Measurements from ENCODE around the gene NPTX1. TPM values are rescaled to one million over a fixed set of nuclear protein-coding genes. Genes with fewer than 3 reads are reported as not detected.

The NPTX1 gene
- total RNA-seq, 2 experiments from 2014 or later: 1.2 to 1.4 TPM

GRCh38 chr17:80452173-80452915 is 24.1 kb downstream of the NPTX1 start:
- CTCF ChIA-PET: no interaction called here
- Mint-ChIP-seq H3K4me3 (no peak overlapping the region), H3K36me3 (peaks cover 3% of the 10 kb centered on the region), H3K4me1 (ENCODE audit: low read depth) (peaks cover 16% of the 10 kb centered on the region), H3K27me3 (peaks cover 3% of the 10 kb centered on the region), H3K27ac (no peak overlapping the region), H3K9me3 (no peaks in the 10 kb centered on the region)
- no peak for DNase-seq
- intact Hi-C loops (cut with micrococcal nuclease): loop anchor here (10.0 kb wide), 1 partner anchor 442 kb away; no protein-coding TSS in a partner anchor
- POLR2A ChIA-PET: interaction anchor here (0.6 kb wide), 1 partner anchor 446 kb away, joined by 3 read pairs; no protein-coding TSS in a partner anchor

DNA sequence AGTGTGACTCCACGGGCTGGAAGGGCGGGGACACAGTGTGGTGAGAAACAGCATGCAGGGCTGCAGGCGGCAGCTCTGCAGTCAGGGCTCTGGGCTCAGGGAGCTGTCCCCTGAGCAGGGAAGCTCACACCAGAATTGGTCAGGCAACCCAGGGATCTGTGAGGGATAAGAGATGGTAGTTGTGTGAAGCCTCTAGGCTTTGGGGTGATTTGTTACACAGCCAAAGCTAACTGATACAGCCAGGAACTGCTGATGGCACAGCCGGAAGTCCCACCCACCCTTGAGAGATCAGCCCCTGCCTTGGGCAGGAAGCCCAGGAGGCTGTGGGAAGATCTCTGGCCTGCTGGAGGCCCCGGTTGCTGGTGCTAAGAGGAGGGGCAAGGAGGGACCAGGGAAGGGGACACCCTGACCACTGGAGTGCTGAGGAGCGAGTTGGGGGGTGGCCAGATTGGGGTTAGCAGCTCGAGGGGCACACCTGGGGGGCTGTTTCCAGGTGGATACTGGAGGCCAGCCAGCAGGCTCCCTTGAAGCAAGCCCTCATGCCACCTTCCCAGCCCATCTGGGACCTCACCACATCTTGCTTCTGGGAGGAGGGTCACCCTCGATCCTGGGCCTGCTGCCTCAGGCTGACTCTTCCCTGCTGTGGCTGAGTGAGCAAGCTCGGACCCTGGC is 25.2 kb downstream of the NPTX1 start:
- Mint-ChIP-seq H3K36me3 (peaks cover 3% of the 10 kb centered on the region), H3K4me1 (ENCODE audit: low read depth) (peaks cover 16% of the 10 kb centered on the region), H3K9me3 (no peaks in the 10 kb centered on the region), H3K4me3 (no peak overlapping the region), H3K27ac (no peak overlapping the region), H3K27me3 (no peaks in the 10 kb centered on the region)
- ChIA-PET POLR2A (interaction anchor here (0.6 kb wide), 1 partner anchor 447 kb away, joined by 3 read pairs; no protein-coding TSS in a partner anchor), CTCF (no interaction called here)
- no peak for DNase-seq
- intact Hi-C loops (cut with micrococcal nuclease): loop anchor here (10.0 kb wide), 1 partner anchor 444 kb away; no protein-coding TSS in a partner anchor

- Mint-ChIP-seq H3K36me3 (peaks cover 3% of the 10 kb centered on the region), H3K9me3 (no peaks in the 10 kb centered on the region), H3K27ac (no peak overlapping the region), H3K27me3 (no peaks in the 10 kb centered on the region), H3K4me3 (no peak overlapping the region), H3K4me1 (ENCODE audit: low read depth) (peaks cover 11% of the 10 kb centered on the region)
- no peak for DNase-seq
- POLR2A ChIA-PET: no interaction called here
- CTCF ChIA-PET: no interaction called here
- intact Hi-C loops (cut with micrococcal nuclease): loop anchor here (10.0 kb wide), 1 partner anchor 445 kb away; no protein-coding TSS in a partner anchor
Observed at GRCh38 chr17:80449930-80450576, 26.4 kb downstream of the NPTX1 start.

GRCh38 chr17:80449194-80449929 is 27.0 kb downstream of the NPTX1 start:
- CTCF ChIA-PET: no interaction called here
- intact Hi-C loops (cut with micrococcal nuclease): no loop called here

GRCh38 chr17:80447790-80448189 is 28.6 kb downstream of the NPTX1 start:
- Mint-ChIP-seq H3K27ac (no peak overlapping the region), H3K9me3 (no peaks in the 10 kb centered on the region)

More at GRCh38 chr17:80449194-80449929, 27.0 kb downstream of the NPTX1 start:
- POLR2A ChIA-PET: no interaction called here
- peaks cover 11% of the 10 kb centered on the region for H3K4me1 Mint-ChIP-seq (ENCODE audit: low read depth)
- H3K27me3 Mint-ChIP-seq: no peaks in the 10 kb centered on the region
- H3K4me3 Mint-ChIP-seq: no peak overlapping the region
- H3K27ac Mint-ChIP-seq: no peak overlapping the region
- no peak for DNase-seq
- no peaks in the 10 kb centered on the region for H3K9me3 Mint-ChIP-seq
- H3K36me3 Mint-ChIP-seq: peaks cover 3% of the 10 kb centered on the region

DNA sequence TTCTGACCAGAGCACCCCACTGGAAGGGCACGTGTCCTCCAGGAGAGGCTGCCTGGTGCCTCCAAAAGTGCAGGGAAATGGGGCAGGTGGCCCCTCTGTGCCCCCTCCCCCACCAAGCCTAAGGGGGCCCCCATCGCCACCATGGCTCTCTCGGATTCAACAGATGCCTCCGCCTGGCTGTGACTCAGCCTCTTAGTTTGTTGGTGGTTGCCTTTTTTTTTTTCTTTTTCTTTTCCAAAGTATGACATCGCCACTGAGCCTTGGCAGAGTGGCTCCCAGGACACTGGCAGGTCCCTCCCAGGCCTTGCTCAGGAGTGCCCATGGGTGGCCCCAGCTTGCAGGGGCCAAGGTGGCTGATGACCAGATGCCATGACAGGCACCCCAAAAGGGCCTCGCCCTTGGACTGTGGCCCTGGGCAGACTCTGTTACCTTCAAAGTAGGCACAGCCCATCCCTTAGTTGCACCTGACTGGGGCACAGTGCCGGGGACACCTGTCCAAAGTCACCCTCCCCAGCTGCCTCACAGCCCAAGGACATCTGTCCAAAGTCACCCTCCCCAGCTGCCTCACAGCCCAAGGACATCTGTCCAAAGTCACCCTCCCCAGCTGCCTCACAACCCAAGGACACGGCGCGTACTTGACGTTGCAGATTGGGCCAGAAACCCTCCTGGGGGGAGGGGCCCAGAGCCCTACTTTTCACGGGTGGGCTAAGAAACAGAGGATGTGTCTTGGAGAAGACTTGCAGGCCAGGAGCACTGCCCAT is 29.6 kb downstream of the NPTX1 start:
- H3K9me3 Mint-ChIP-seq: no peaks in the 10 kb centered on the region
- H3K27me3 Mint-ChIP-seq: peaks cover 3% of the 10 kb centered on the region
- no peak overlapping the region for H3K27ac Mint-ChIP-seq
- intact Hi-C loops (cut with micrococcal nuclease): no loop called here
- no peak overlapping the region for H3K4me3 Mint-ChIP-seq
- DNase-seq: no peak
- H3K4me1 Mint-ChIP-seq (ENCODE audit: low read depth): no peaks in the 10 kb centered on the region
- ChIA-PET CTCF (no interaction called here), POLR2A (interaction anchor here (1.6 kb wide), 1 partner anchor 8 kb away, joined by 4 read pairs; no protein-coding TSS in a partner anchor)
- no peaks in the 10 kb centered on the region for H3K36me3 Mint-ChIP-seq

More at GRCh38 chr17:80447790-80448189, 28.6 kb downstream of the NPTX1 start:
- ChIA-PET CTCF (no interaction called here), POLR2A (no interaction called here)
- H3K36me3 Mint-ChIP-seq: no peaks in the 10 kb centered on the region
- H3K27me3 Mint-ChIP-seq: peaks cover 3% of the 10 kb centered on the region
- intact Hi-C loops (cut with micrococcal nuclease): no loop called here
- no peak for DNase-seq
- no peaks in the 10 kb centered on the region for H3K4me1 Mint-ChIP-seq (ENCODE audit: low read depth)
- no peak overlapping the region for H3K4me3 Mint-ChIP-seq

DNA sequence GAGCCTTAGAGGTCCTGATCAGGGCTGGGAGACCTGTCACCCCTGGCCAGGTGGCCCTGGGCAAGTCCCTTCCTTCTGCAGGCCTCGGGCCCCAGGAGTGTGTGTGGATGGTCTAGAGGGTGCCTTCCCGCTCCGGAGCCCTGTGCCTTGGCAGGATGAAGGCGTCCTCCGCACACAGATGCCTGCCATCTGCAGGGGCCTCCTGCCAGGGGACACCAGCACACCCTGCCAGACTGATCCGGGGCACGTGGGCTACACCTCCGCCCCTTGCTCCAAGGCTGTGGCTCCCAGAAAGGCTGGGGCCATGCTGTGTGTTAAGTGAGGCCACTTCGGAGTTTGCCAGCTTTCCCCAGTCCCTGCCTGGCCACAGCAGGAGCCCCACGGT is 30.7 kb downstream of the NPTX1 start:
- Mint-ChIP-seq H3K27me3 (peaks cover 6% of the 10 kb centered on the region), H3K36me3 (no peaks in the 10 kb centered on the region), H3K9me3 (no peaks in the 10 kb centered on the region), H3K4me3 (no peak overlapping the region), H3K27ac (no peak overlapping the region), H3K4me1 (ENCODE audit: low read depth) (no peaks in the 10 kb centered on the region)
- ChIA-PET POLR2A (interaction anchor here (1.6 kb wide), 1 partner anchor 9 kb away, joined by 4 read pairs; no protein-coding TSS in a partner anchor), CTCF (no interaction called here)
- intact Hi-C loops (cut with micrococcal nuclease): no loop called here
- DNase-seq: no peak

DNA sequence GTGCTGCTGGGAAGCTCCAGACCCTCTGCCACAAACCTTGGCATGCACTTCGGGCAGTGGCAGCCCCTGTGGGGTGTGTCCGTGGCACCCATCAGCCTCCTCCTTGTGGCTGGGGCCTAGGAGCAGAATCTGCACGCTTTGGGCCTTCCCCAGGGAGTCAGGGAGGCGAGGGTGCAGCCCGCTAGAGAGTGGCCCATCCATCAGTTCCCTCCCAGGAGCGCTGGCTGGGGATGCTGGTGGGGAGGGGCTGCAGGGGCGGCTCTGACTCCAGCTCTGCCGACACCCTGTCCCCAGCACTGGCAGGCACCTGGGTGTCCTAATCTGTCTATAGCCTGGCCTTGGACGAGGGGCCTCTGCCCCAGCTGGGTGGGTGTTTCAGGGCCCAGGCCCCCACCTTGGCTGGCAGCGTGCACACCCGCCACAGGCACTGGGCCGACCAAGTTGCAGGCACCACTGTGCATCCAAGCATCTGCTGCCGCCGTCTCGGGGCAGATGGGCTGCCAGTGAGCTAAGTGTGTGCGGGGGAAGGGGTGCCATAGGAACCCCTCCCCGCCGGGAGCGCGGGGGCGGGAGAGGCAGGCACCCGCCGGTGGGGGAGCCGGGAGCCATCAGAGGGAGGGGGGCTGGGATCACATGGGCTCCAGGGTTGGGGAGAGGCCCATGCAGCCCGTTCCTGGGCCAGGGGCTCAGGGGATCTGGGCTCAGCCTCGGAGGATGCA is 31.2 kb downstream of the NPTX1 start:
- H3K27ac Mint-ChIP-seq: no peak overlapping the region
- POLR2A ChIA-PET: interaction anchor here (1.6 kb wide), 1 partner anchor 9 kb away, joined by 4 read pairs; no protein-coding TSS in a partner anchor
- no peaks in the 10 kb centered on the region for H3K36me3 Mint-ChIP-seq
- H3K4me1 Mint-ChIP-seq (ENCODE audit: low read depth): no peaks in the 10 kb centered on the region
- H3K4me3 Mint-ChIP-seq: no peak overlapping the region
- no peaks in the 10 kb centered on the region for H3K9me3 Mint-ChIP-seq
- peaks cover 6% of the 10 kb centered on the region for H3K27me3 Mint-ChIP-seq
- intact Hi-C loops (cut with micrococcal nuclease): no loop called here
- DNase-seq: no peak
- CTCF ChIA-PET: no interaction called here

DNA sequence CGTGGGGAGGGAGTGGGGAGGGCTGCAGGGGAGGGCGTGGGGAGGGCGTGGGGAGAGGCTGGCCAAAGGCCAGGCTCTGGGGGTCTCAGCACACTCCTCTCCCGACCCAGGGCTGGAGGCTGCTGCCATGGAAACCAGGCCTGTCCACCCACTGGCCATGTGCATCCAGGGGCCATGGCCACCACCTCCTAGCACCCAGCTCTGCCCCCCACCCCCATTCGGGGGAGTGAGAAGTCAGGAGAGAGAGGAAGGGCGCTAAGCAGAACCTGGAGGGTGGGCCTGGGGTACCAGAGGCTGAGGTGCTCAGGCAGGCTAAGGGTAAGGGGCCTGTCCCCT is 31.8 kb downstream of the NPTX1 start:
- no peaks in the 10 kb centered on the region for H3K36me3 Mint-ChIP-seq
- CTCF ChIA-PET: no interaction called here

DNA sequence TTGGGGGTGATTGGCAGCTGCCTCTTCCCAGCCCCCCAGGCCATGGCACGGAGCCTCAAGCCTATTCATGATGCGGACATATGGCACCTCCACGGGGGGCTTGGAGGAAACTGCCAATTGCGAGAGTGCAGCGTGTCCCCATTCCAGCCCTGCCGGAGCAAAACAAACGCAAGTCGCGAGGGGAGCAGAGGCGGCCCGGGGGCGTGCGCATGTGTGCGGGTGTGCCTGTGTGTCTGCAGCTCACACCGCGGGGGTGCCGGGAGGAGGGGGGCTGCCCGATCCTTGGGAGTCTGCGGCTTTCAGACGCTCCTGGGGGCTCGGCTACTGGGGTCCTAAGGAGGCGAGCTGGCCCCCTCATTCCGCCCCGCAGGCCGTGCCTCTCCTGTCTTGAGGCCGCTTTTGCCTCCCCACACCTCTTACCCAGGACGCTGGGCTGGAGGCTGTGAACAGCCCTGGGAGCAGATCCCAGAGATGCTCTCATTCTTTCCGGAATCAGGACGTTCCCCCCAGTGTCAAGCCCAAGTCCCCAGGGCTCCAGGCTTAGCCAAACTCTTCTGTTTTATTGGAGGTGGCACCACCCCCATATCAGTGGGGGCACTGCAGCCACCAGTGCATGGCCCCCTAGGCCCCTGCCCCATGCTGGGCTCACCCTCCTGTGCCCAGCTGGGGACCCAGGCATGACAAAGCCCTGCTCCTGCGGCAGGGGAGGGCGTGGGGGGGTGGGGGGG is 32.3 kb downstream of the NPTX1 start:
- POLR2A ChIA-PET: no interaction called here
- Mint-ChIP-seq H3K27me3 (peaks cover 6% of the 10 kb centered on the region), H3K36me3 (no peaks in the 10 kb centered on the region), H3K4me3 (no peak overlapping the region), H3K9me3 (no peaks in the 10 kb centered on the region), H3K4me1 (ENCODE audit: low read depth) (no peaks in the 10 kb centered on the region), H3K27ac (no peak overlapping the region)
- DNase-seq: no peak
- intact Hi-C loops (cut with micrococcal nuclease): no loop called here
- CTCF ChIA-PET: no interaction called here

More for the DNA sequence above, 31.8 kb downstream of the NPTX1 start:
- intact Hi-C loops (cut with micrococcal nuclease): no loop called here
- Mint-ChIP-seq H3K4me3 (no peak overlapping the region), H3K27ac (no peak overlapping the region), H3K4me1 (ENCODE audit: low read depth) (no peaks in the 10 kb centered on the region), H3K9me3 (no peaks in the 10 kb centered on the region), H3K27me3 (peaks cover 6% of the 10 kb centered on the region)
- POLR2A ChIA-PET: no interaction called here
- no peak for DNase-seq
